ENCODE data around the gene GALP. TPM values are rescaled to one million over a fixed set of nuclear protein-coding genes. Genes with fewer than 3 reads are reported as not detected.
"Not testable (repeated sequence)": the region's sequence is repeated elsewhere in the genome, so short reads cannot be mapped to it uniquely, and the experiment has no call there.

The GALP gene
- total and polyA plus RNA-seq, 2 experiments from 2014 or later: not detected

DNA sequence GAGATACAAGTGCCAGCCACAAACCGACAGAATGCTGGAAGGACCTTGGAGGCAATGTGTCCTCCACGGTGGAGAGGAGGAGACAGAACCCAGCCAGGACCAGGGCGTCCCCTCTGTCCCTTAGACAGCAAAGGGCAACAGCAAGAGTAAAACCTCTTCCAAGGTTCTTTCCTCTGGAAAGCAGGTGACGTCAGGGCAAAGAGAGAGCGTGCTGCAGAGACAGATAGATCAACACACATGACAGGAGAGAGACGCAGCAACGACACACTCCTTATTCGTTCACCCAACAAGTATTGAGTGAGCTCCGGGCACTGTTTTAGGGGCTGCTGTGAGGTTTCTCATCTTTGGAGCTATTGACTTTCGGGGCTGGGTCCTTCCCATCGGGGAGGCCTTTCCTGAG, 1.3 kb upstream of the GALP start:
- no peaks in the 10 kb centered on the region for H4K20me1 ChIP-seq (ENCODE audit: insufficient read depth, poor library complexity, severe bottlenecking)
- TF ChIP-seq EZH2phosphoT487 (IDR thresholded peaks at IDR 0.05; ENCODE audit: low read depth, severe bottlenecking, unreplicated experiment) (no peak), EZH2 (IDR thresholded peaks at IDR 0.05; ENCODE audit: borderline replicate concordance) (no peak)
- TF ChIP-seq, protein P1, sequence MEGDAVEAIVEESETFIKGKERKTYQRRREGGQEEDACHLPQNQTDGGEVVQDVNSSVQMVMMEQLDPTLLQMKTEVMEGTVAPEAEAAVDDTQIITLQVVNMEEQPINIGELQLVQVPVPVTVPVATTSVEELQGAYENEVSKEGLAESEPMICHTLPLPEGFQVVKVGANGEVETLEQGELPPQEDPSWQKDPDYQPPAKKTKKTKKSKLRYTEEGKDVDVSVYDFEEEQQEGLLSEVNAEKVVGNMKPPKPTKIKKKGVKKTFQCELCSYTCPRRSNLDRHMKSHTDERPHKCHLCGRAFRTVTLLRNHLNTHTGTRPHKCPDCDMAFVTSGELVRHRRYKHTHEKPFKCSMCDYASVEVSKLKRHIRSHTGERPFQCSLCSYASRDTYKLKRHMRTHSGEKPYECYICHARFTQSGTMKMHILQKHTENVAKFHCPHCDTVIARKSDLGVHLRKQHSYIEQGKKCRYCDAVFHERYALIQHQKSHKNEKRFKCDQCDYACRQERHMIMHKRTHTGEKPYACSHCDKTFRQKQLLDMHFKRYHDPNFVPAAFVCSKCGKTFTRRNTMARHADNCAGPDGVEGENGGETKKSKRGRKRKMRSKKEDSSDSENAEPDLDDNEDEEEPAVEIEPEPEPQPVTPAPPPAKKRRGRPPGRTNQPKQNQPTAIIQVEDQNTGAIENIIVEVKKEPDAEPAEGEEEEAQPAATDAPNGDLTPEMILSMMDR (IDR thresholded peaks at IDR 0.05; ENCODE audit: poor library complexity): no peak
- H2AFZ ChIP-seq: no peak overlapping the region
- H3K4me1 ChIP-seq (ENCODE audit: insufficient read depth): no peaks in the 10 kb centered on the region
- WGBS (ENCODE audit: low lambda C conversion rate, missing lambda C conversion rate): 58% methylated on average over 11 of the region's 11 CpGs
- H3K4me3 ChIP-seq: no peak overlapping the region
- no peaks in the 10 kb centered on the region for H3K79me2 ChIP-seq
- H3K36me3 ChIP-seq (replicated peaks; ENCODE audit: insufficient read depth, low read depth): no peaks in the 10 kb centered on the region
- H3K9me2 ChIP-seq (replicated peaks; ENCODE audit: insufficient read depth): no peaks in the 10 kb centered on the region
- no peak overlapping the region for H3K27ac ChIP-seq
- peaks cover 8% of the 10 kb centered on the region for H3K27me3 ChIP-seq
- H3K9me3 ChIP-seq (ENCODE audit: low read depth): no peaks in the 10 kb centered on the region
- DNase-seq (ENCODE audit: low spot score): no peak
- no peak overlapping the region for H3K4me2 ChIP-seq

DNA sequence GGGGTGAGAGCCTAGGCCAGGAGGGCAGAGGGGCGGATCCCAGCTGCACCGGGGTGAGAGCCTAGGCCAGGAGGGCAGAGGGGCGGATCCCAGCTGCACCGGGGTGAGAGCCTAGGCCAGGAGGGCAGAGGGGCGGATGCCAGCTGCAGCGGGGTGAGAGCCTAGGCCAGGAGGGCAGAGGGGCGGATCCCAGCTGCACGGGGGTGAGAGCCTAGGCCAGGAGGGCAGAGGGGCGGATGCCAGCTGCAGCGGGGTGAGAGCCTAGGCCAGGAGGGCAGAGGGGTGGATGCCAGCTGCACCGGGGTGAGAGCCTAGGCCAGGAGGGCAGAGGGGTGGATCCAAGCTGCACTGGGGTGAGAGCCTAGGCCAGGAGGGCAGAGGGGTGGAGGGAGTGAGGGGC, 502 bp downstream of the GALP start:
- no CpG with 5 or more reads among the region's 11 CpGs for WGBS (ENCODE audit: low lambda C conversion rate, missing lambda C conversion rate)
- not testable (repeated sequence) for H3K36me3 ChIP-seq (replicated peaks; ENCODE audit: insufficient read depth, low read depth); H3K79me2 ChIP-seq

DNA sequence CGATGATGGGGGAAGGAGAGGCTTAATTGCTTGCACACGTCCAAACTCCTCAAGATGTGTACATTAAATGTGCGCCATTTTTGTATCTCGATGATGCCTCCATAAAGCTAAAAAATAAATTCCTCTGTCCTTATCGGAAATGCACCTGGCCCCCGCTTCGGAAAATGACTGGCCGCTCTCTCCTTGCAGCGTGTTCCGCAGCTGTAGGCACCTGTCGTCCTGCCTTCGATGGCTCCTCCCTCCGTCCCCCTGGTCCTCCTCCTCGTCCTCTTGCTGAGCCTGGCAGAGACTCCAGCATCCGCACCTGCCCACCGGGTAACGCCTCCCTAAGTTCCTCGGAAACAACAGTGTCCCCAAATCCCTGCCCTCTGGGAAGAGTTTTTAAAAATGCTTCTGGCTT, 1.1 kb downstream of the GALP start:
- Histone ChIP-seq H3K4me1 (ENCODE audit: insufficient read depth) (no peaks in the 10 kb centered on the region), H3K9me3 (ENCODE audit: low read depth) (no peaks in the 10 kb centered on the region), H4K20me1 (ENCODE audit: insufficient read depth, poor library complexity, severe bottlenecking) (no peaks in the 10 kb centered on the region), H3K4me2 (no peak overlapping the region), H3K27me3 (peaks cover 8% of the 10 kb centered on the region), H3K36me3 (replicated peaks; ENCODE audit: insufficient read depth, low read depth) (no peaks in the 10 kb centered on the region), H3K79me2 (no peaks in the 10 kb centered on the region), H3K4me3 (no peak overlapping the region), H3K27ac (no peak overlapping the region), H2AFZ (no peak overlapping the region), H3K9me2 (replicated peaks; ENCODE audit: insufficient read depth) (no peaks in the 10 kb centered on the region)
- TF ChIP-seq, protein P1 (IDR thresholded peaks at IDR 0.05; ENCODE audit: poor library complexity): no peak
- no peak for TF ChIP-seq EZH2phosphoT487 (IDR thresholded peaks at IDR 0.05; ENCODE audit: low read depth, severe bottlenecking, unreplicated experiment)
- TF ChIP-seq EZH2 (IDR thresholded peaks at IDR 0.05; ENCODE audit: borderline replicate concordance): no peak
- 90% methylated on average over 18 of the region's 18 CpGs for WGBS (ENCODE audit: low lambda C conversion rate, missing lambda C conversion rate)
- DNase-seq (ENCODE audit: low spot score): no peak

More for the DNA sequence above, 502 bp downstream of the GALP start:
- H2AFZ ChIP-seq; DNase-seq (ENCODE audit: low spot score); H3K4me3 ChIP-seq; H3K27ac ChIP-seq; H3K4me1 ChIP-seq (ENCODE audit: insufficient read depth); H3K27me3 ChIP-seq; H3K9me2 ChIP-seq (replicated peaks; ENCODE audit: insufficient read depth); H3K9me3 ChIP-seq (ENCODE audit: low read depth); H3K4me2 ChIP-seq; H4K20me1 ChIP-seq (ENCODE audit: insufficient read depth, poor library complexity, severe bottlenecking): not testable (repeated sequence)

DNA sequence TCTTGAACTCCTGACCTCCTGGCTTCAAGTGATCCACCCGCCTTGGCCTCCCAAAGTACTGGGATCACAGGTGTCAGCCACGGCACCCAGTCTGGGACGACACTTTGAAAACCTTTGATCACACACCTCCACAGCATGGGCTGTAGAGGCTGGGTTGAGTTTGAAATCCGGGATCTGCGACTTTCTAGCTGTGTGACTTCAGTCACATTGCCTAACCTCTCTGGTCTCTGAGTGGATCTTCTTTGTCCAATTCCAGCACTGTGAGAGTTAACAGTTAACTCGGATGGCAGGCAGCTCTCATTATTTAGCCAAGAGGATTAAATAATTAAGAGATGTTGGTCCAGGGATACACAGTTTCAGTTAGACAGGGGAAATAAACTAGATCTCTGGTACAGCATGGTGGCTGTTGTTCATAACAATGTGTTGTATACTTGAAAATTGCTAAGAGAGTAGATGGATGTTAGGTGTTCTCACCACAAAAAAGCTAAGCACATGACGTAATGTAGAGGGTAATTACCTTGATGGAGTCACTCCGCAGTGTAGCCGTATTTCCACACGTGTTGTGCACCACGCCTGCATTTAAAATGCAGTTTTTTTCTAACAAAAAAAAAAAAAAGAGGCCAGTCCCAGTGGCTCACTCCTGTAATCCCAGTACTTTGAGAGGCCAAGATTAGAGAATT, 1.9 kb downstream of the GALP start:
- Histone ChIP-seq H2AFZ (no peak overlapping the region), H3K79me2 (no peaks in the 10 kb centered on the region), H3K36me3 (replicated peaks; ENCODE audit: insufficient read depth, low read depth) (no peaks in the 10 kb centered on the region), H3K27ac (no peak overlapping the region), H4K20me1 (ENCODE audit: insufficient read depth, poor library complexity, severe bottlenecking) (no peaks in the 10 kb centered on the region), H3K4me1 (ENCODE audit: insufficient read depth) (no peaks in the 10 kb centered on the region), H3K9me2 (replicated peaks; ENCODE audit: insufficient read depth) (no peaks in the 10 kb centered on the region), H3K4me2 (no peak overlapping the region), H3K27me3 (peaks cover 8% of the 10 kb centered on the region), H3K9me3 (ENCODE audit: low read depth) (no peaks in the 10 kb centered on the region), H3K4me3 (no peak overlapping the region)
- WGBS (ENCODE audit: low lambda C conversion rate, missing lambda C conversion rate): 81% methylated on average over 11 of the region's 11 CpGs
- no peak for DNase-seq (ENCODE audit: low spot score)
- TF ChIP-seq EZH2 (IDR thresholded peaks at IDR 0.05; ENCODE audit: borderline replicate concordance) (no peak), EZH2phosphoT487 (IDR thresholded peaks at IDR 0.05; ENCODE audit: low read depth, severe bottlenecking, unreplicated experiment) (no peak)
- TF ChIP-seq, protein P1 (IDR thresholded peaks at IDR 0.05; ENCODE audit: poor library complexity): no peak
